Natural killer cell (primary cell): ENCODE results near the gene RFX2. TPM values are rescaled to one million over a fixed set of nuclear protein-coding genes. Genes with fewer than 3 reads are reported as not detected.
A peak's percentile ranks its signal among the peaks of the same experiment; 100 is the strongest.

Experiments
- ATAC-seq, 3 donors: fragments of 150-1000 bp in 2 of 3; fragments of 200-7000 bp in 1 of 3; cut with Tn5 transposase; 1 replicate in 1 of 3; 2 replicates in 2 of 3; pipeline ENCODE4 v1.10.0; 2021; ENCODE audit warnings: mild to moderate bottlenecking in 2 of 3, moderate library complexity in 2 of 3
- DNase-seq, 2 donors: peaks; one replicate each; pipeline versions ENCODE4 v3.0.0 to v3.0.0-alpha.2; 2013 to 2021; ENCODE audit warnings: mixed read lengths in 1 of 2
- H3K27ac ChIP-seq: one replicate; pipeline ENCODE4 v1.5.1; 2013; ENCODE audit warnings: mild to moderate bottlenecking, low read length
- H3K27me3 ChIP-seq: one replicate; pipeline ENCODE4 v1.6.1; 2013; ENCODE audit warnings: low read length; ENCODE audit not compliant: control insufficient read depth, insufficient read depth
- H3K36me3 ChIP-seq: one replicate; pipeline ENCODE4 v1.6.1; 2013; ENCODE audit warnings: low read length; ENCODE audit not compliant: control insufficient read depth, insufficient read depth
- H3K4me1 ChIP-seq: one replicate; pipeline ENCODE4 v1.6.1; 2013; ENCODE audit warnings: low read length; ENCODE audit not compliant: control insufficient read depth, insufficient read depth
- H3K4me3 ChIP-seq: one replicate; pipeline ENCODE4 v1.5.1; 2013; ENCODE audit warnings: low read length
- H3K9me3 ChIP-seq: one replicate; pipeline ENCODE4 v1.6.1; 2013; ENCODE audit warnings: low read length; ENCODE audit not compliant: control insufficient read depth, insufficient read depth
- H3K27ac Mint-ChIP-seq, 2 donors: one replicate each; pipeline ENCODE4 v1.8.0; 2022; ENCODE audit warnings: mild to moderate bottlenecking in 2 of 2, mixed read lengths in 2 of 2, moderate library complexity in 1 of 2
- H3K27me3 Mint-ChIP-seq, 2 donors: one replicate each; pipeline ENCODE4 v1.8.0; 2022; ENCODE audit warnings: low read depth in 2 of 2, mixed read lengths in 2 of 2
- H3K36me3 Mint-ChIP-seq: one replicate; pipeline ENCODE4 v1.8.0; 2022; ENCODE audit warnings: mixed read lengths
- H3K4me1 Mint-ChIP-seq, 2 donors: one replicate each; pipeline ENCODE4 v1.8.0; 2022; ENCODE audit warnings: mixed read lengths in 2 of 2
- H3K4me3 Mint-ChIP-seq: one replicate; pipeline ENCODE4 v1.8.0; 2022; ENCODE audit warnings: mild to moderate bottlenecking, moderate library complexity, mixed read lengths
- H3K9me3 Mint-ChIP-seq, 2 donors: one replicate each; pipeline ENCODE4 v1.8.0; 2022; ENCODE audit warnings: mixed read lengths in 2 of 2
- WGBS: methylation state at CpG from one replicate; pipeline ENCODE4 v1.1.7; 2013; ENCODE audit warnings: missing lambda C conversion rate; ENCODE audit not compliant: insufficient coverage; 5-methylcytosine and 5-hydroxymethylcytosine counted together
- intact Hi-C: fragments of 100-400 bp; cut with micrococcal nuclease; formaldehyde crosslinking; loops from one replicate; pipeline ENCODE4 v1.14.2; 2022
- total RNA-seq, 4 donors: library from RNA; stranded (reverse); fragments of 120-200 nt in 1 of 4; gene quantifications; one replicate each; pipeline versions ENCODE4 v1.2.3 to v1.2.4, GENCODE V29; 2013 to 2022
- TF ChIP-seq, protein P1 (sequence below): fragments of 200-600 bp; IDR thresholded peaks from one replicate; pipeline ENCODE4 v1.8.0; 2022; ENCODE audit warnings: antibody characterized with exemption

Gene RFX2
- total RNA-seq, 3 donors from 2014 or later (not counting 1 experiment from before 2014, with no cell fraction given), result 2.4 to 4.6 (median 4.1) TPM

DNA sequence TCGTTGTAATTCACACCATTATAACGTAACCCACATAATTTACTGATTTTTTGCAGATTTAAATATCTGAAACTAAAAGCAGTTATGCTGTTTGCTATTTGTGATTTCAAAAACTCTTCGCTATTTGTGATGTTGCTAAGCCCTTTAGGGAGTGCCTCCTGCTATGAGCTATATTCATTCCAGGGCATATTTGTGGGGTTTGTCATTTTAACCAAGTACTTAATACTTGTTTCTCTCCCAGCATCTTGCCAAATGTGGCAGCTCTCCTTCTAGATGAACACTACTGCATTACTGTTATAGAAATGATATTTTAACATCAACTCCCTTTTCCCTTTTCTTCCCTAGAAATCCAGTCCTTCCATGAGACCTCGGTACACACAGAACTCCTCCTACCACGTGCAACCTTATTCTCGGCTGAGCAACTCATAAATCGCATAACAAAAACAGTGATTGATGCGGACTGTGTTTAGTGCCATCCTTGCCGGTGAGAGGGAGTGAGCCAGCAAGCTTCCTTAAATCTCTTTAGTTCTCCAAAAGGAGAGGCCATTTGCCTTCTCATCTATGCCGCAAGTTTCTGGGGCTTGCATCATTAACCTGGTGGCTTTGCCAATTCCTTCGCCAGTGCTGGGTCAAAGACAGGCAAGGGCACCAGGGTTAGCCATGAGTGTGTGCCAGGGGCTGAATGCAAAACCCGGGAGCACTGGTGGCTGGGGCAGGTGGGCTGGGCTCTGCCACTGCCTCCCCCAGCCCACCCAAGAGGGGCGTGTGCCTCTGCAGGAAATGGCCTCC lies 33.4 kb downstream of the RFX2 start:
- ATAC-seq, result no peak
- Mint-ChIP-seq H3K4me1 (no peaks in the 10 kb centered on the region), H3K27ac (no peak overlapping the region), H3K4me3 (no peak overlapping the region), H3K36me3 (no peaks in the 10 kb centered on the region), H3K27me3 (peaks cover 2 to 9% of the 10 kb centered on the region in 2 donors), H3K9me3 (no peaks in the 10 kb centered on the region)
- intact Hi-C loops, result no loop called here
- WGBS, result 88% methylated on average over 11 of the region's 13 CpGs
- Histone ChIP-seq H3K4me1 (no peaks in the 10 kb centered on the region), H3K9me3 (no peaks in the 10 kb centered on the region), H3K27me3 (no peaks in the 10 kb centered on the region), H3K36me3 (no peaks in the 10 kb centered on the region), H3K4me3 (no peak overlapping the region), H3K27ac (no peak overlapping the region)
- TF ChIP-seq, protein P1, sequence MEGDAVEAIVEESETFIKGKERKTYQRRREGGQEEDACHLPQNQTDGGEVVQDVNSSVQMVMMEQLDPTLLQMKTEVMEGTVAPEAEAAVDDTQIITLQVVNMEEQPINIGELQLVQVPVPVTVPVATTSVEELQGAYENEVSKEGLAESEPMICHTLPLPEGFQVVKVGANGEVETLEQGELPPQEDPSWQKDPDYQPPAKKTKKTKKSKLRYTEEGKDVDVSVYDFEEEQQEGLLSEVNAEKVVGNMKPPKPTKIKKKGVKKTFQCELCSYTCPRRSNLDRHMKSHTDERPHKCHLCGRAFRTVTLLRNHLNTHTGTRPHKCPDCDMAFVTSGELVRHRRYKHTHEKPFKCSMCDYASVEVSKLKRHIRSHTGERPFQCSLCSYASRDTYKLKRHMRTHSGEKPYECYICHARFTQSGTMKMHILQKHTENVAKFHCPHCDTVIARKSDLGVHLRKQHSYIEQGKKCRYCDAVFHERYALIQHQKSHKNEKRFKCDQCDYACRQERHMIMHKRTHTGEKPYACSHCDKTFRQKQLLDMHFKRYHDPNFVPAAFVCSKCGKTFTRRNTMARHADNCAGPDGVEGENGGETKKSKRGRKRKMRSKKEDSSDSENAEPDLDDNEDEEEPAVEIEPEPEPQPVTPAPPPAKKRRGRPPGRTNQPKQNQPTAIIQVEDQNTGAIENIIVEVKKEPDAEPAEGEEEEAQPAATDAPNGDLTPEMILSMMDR, result no peak
- no peak for DNase-seq

DNA sequence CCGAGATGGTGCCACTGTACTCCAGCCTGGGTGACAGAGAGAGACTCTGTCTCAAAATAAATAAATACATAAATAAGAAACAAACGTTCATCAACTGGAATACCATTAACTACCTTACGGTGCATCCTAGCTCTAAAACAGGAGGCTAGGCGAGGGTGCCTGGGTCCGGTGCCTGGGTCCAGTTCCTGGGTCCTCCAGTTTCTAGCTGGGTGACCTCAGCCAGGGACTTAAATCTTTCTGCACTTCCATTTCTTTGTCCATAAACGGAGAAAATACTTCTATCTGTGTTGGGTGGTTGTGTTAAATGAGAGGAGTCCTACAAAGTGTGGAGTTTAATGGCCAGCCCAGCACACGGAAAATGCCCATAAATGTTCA lies 34.0 kb downstream of the RFX2 start:
- no peaks in the 10 kb centered on the region for H3K4me1 Mint-ChIP-seq
- 88% methylated on average over 6 of the region's 7 CpGs for WGBS
- no peaks in the 10 kb centered on the region for H3K36me3 Mint-ChIP-seq
- DNase-seq (no peak), ATAC-seq (no peak)
- Histone ChIP-seq H3K36me3 (no peaks in the 10 kb centered on the region), H3K27me3 (no peaks in the 10 kb centered on the region), H3K9me3 (no peaks in the 10 kb centered on the region), H3K4me1 (no peaks in the 10 kb centered on the region), H3K27ac (no peak overlapping the region), H3K4me3 (no peak overlapping the region)
- H3K9me3 Mint-ChIP-seq, result no peaks in the 10 kb centered on the region
- H3K27me3 Mint-ChIP-seq, result peaks cover 2 to 9% of the 10 kb centered on the region in 2 donors
- H3K27ac Mint-ChIP-seq, result no peak overlapping the region
- TF ChIP-seq, protein P1, result no peak
- intact Hi-C loops, result no loop called here
- H3K4me3 Mint-ChIP-seq, result no peak overlapping the region

DNA sequence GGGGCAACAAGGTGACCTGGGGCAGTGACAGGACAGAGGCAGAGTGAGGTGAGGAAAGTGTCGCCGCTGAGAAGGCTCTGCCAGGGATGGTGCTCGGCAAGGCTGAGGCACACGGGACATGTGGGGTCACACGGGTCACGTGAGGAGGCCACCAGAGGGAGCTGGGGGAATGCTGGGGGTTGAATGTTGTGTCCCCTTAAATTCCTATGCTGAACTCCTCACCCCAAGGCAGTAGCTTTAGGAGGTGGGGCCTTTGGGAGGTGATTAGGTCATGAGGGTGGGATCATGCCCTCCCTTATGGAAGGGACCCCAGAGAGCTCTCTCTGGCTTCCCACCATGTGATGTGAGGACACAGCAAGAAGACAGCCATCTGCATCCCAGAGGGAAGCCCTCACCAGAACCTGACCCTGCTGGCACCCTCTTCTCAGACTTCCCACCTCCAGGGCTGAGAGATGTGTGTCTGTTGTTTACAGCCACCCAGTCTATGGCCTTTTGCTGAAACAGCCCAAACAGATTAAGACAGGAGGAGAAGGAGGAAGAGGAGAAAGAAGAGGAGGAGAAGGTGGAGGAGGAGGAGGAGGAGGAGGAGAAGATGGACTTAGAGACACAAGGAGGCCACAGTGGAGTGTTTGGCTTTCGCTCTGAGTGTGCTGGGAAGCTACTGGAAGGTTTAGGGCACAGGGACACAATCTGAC lies 35.4 kb downstream of the RFX2 start:
- Histone ChIP-seq H3K27me3 (no peaks in the 10 kb centered on the region), H3K4me3 (no peak overlapping the region), H3K27ac (no peak overlapping the region), H3K36me3 (no peaks in the 10 kb centered on the region), H3K9me3 (no peaks in the 10 kb centered on the region), H3K4me1 (no peaks in the 10 kb centered on the region)
- TF ChIP-seq, protein P1, result no peak
- peak overlapping the region in 1 of 2 donors; percentile 6 for H3K27ac Mint-ChIP-seq
- WGBS, result 79% methylated on average over 7 of the region's 7 CpGs
- no peaks in the 10 kb centered on the region for H3K9me3 Mint-ChIP-seq
- no peak for DNase-seq
- no peaks in the 10 kb centered on the region for H3K36me3 Mint-ChIP-seq
- H3K27me3 Mint-ChIP-seq, result peaks cover 2 to 9% of the 10 kb centered on the region in 2 donors
- no peak for ATAC-seq
- peaks cover under 1 to 9% of the 10 kb centered on the region in 2 donors for H3K4me1 Mint-ChIP-seq
- intact Hi-C loops, result no loop called here
- no peak overlapping the region for H3K4me3 Mint-ChIP-seq
